ENCODE data around the gene ARHGAP31. TPM values are rescaled to one million over a fixed set of nuclear protein-coding genes. Genes with fewer than 3 reads are reported as not detected.

Gene ARHGAP31
- total RNA-seq, 1 experiment from 2014 or later, result 1.5 TPM

DNA sequence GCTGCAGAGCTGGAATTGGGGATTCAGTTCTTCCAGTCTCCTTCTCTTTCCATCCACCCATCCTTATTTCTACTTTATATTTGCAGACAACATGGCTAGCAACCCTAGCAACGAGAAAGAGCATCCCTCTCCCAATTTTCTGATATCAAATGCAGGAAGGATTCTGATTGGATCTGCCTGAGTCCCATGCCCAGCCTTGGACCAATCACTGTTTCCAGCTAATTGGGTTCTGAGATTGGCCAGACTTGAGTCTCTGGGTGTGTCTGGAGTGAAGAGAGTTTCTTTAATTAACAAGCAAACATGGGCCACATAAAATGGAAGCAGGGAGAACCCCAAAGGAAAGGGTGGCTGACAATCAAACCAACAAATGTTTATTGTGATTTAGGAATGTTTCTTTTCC lies 108.6 kb downstream of the ARHGAP31 start:
- in situ Hi-C loops (cut with HindIII; ENCODE audit: low pct_unique_long_range_greater_than_20kb, low sequenced_read_pairs), result no loop called here

GRCh38 chr3:119403201-119403600 lies 109.0 kb downstream of the ARHGAP31 start:
- in situ Hi-C loops (cut with HindIII; ENCODE audit: low pct_unique_long_range_greater_than_20kb, low sequenced_read_pairs), result no loop called here
- DNase-seq (ENCODE audit: low read depth), result no peak

More for the DNA sequence above, 108.6 kb downstream of the ARHGAP31 start:
- DNase-seq (ENCODE audit: low read depth), result no peak

- no peak for DNase-seq (ENCODE audit: low read depth)
- in situ Hi-C loops (cut with HindIII; ENCODE audit: low pct_unique_long_range_greater_than_20kb, low sequenced_read_pairs), result no loop called here
Observed at GRCh38 chr3:119405315-119405714, 111.1 kb downstream of the ARHGAP31 start.

- DNase-seq (ENCODE audit: low read depth), result no peak
- in situ Hi-C loops (cut with HindIII; ENCODE audit: low pct_unique_long_range_greater_than_20kb, low sequenced_read_pairs), result no loop called here
Observed at GRCh38 chr3:119408243-119408950, 114.2 kb downstream of the ARHGAP31 start.

DNA sequence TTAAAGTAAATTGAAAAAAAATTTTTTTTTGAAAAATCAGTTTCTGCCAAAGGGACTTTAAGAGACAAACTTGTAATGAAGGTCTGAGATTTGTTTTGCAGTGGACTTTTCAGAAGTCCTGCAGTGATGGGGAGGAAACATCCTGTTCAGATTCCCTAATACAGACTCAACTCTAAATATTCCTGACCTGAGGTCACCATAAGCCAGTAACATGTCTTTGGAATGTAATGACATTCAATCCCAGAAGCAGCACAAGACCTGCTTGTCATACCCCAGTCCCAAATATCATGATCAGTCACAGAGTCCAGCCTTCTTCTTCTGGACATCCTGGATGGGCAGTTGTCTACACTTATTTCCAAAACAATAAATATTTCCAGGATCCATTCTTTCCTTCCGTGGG lies 115.7 kb downstream of the ARHGAP31 start:
- in situ Hi-C loops (cut with HindIII; ENCODE audit: low pct_unique_long_range_greater_than_20kb, low sequenced_read_pairs), result no loop called here
- no peak for DNase-seq (ENCODE audit: low read depth)

DNA sequence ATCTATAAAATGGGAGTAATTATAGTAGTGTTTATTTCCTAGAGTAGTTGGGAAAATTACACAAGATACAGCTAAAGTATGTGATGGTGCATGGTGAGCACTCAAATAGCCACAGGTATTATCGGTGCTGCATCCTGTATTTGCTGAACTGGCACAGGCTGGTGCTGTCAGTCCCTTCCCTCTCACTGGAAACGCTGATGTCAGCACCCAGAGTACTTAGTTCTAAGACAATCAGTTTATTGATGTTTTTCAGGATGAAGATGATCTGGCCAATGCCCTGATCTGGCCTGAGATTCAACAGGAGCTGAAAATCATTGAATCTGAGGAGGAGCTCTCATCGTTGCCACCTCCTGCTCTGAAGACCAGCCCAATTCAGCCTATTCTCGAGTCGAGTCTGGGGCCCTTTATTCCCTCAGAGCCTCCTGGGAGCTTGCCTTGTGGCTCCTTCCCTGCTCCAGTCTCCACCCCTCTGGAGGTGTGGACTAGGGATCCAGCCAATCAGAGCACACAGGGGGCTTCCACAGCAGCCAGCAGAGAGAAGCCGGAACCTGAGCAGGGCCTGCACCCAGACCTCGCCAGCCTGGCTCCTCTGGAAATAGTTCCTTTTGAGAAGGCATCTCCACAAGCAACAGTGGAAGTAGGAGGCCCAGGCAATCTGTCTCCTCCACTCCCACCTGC lies 119.6 kb downstream of the ARHGAP31 start:
- in situ Hi-C loops (cut with HindIII; ENCODE audit: low pct_unique_long_range_greater_than_20kb, low sequenced_read_pairs), result no loop called here
- no peak for DNase-seq (ENCODE audit: low read depth)

- in situ Hi-C loops (cut with HindIII; ENCODE audit: low pct_unique_long_range_greater_than_20kb, low sequenced_read_pairs), result no loop called here
- DNase-seq (ENCODE audit: low read depth), result no peak
Observed at GRCh38 chr3:119416873-119417272, 122.7 kb downstream of the ARHGAP31 start.

- in situ Hi-C loops (cut with HindIII; ENCODE audit: low pct_unique_long_range_greater_than_20kb, low sequenced_read_pairs), result no loop called here
Observed at GRCh38 chr3:119417771-119418512, 123.8 kb downstream of the ARHGAP31 start.

DNA sequence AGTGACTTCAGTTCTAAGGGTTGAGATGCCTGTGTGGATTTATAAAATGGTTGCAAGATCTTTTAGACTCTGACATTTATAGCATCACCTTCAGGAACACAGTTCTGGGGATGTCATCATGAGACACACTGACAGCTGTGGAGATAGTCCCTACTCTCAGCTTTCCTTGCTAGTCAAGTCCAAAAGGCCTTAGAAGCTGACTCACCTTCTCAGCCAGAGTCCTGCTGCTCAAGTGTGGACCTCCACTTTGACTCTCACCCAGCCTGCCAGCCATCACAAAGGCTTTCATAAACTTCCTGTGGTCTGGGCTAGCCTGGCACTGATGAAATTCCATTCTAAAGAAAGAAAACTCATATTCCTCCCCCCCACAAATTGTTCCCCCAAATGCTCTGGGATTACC lies 124.5 kb downstream of the ARHGAP31 start:
- in situ Hi-C loops (cut with HindIII; ENCODE audit: low pct_unique_long_range_greater_than_20kb, low sequenced_read_pairs), result no loop called here
- DNase-seq (ENCODE audit: low read depth), result no peak

More at GRCh38 chr3:119417771-119418512, 123.8 kb downstream of the ARHGAP31 start:
- no peak for DNase-seq (ENCODE audit: low read depth)

DNA sequence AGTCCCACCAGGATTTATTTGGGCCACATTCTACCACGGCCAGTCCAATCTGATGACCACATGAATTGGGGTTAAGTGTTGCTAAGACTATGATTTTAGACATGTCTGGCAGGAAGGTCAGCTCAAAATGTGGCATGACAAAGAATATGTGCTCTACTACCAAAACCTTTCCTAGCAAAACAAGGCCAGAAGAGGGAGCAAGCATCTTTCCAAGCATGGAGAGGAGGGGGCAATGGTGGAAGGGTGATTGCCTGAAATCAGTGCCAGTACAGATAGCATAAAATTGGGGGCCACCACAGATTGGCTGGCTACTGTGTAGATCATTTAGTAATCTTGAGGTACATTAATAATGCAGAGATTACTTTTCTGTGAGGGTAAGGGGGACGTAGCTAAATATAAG lies 126.0 kb downstream of the ARHGAP31 start:
- no peak for DNase-seq (ENCODE audit: low read depth)
- in situ Hi-C loops (cut with HindIII; ENCODE audit: low pct_unique_long_range_greater_than_20kb, low sequenced_read_pairs), result no loop called here

DNA sequence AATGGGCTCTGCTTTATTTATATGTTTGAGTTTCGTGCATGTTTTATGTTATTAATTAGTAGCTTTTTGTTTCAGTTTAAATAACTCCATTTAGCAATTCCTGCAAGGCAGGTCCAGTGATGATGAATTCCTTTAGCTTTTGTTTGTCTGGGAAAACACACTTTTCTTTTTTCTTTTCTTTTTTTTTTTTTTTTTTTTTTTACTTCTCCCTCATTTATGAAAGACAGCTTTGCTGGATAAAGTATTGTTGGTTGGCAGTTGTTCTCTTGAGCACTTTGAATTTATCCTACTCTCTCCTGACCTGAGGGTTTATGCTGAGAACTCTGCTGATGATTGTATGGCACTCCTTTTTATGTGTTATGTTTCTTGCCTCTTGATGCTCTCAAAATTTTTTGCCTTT lies 133.5 kb downstream of the ARHGAP31 start:
- in situ Hi-C loops (cut with HindIII; ENCODE audit: low pct_unique_long_range_greater_than_20kb, low sequenced_read_pairs), result no loop called here
- peak; percentile 14 for DNase-seq (ENCODE audit: low read depth)

DNA sequence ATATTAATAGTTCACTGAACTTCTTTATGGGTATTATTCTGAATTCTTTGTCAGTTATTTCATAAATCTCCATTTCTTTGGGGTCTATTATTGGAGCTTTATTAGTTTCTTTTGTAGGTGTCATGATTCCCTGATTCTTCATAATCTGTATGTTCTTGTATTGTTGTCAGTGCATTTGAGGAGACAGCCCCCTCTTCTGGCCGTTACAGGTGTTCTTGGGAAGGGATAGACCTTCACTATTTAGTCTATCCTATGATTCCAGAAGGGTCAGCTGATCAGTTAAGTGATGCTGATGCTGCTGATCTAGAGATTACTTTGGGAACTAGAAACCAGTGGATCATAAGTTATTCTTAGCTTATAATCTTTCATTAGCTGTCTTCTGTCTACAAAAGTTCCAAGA lies 134.4 kb downstream of the ARHGAP31 start:
- no peak for DNase-seq (ENCODE audit: low read depth)
- in situ Hi-C loops (cut with HindIII; ENCODE audit: low pct_unique_long_range_greater_than_20kb, low sequenced_read_pairs), result no loop called here

DNA sequence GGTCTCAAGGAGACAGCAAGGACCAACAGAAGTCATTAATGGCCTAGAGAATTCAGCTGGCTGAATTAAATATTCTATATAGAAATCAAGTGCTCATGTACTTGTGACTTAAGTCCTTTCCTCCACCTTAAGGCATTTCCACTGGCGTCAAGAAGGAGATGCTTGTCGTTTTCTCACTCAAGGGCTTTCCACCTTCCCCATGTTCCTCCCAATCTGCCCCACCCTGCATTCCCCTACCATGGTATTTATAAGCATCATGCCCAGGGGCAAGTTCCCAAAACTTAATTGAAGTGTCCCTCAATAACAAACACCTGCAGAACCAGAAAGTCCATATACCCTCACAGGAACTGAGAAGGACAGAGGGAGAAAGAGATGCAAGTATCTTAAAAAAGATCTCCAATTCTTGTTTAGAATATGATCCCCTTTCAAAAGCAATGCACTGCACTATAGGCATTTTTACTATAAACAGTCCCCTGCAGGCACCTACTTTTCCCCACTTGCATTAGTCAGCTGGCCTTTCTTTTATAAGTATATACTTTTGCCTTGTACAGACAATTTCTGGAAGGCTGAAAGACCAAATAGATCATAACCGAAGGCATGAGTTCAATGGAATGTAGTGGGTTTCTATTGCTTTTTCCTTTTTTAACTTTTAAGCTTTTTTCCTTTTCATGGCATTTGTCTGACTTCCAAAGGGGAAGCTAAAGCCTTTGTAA lies 139.6 kb downstream of the ARHGAP31 start:
- DNase-seq (ENCODE audit: low read depth), result no peak
- in situ Hi-C loops (cut with HindIII; ENCODE audit: low pct_unique_long_range_greater_than_20kb, low sequenced_read_pairs), result no loop called here

DNA sequence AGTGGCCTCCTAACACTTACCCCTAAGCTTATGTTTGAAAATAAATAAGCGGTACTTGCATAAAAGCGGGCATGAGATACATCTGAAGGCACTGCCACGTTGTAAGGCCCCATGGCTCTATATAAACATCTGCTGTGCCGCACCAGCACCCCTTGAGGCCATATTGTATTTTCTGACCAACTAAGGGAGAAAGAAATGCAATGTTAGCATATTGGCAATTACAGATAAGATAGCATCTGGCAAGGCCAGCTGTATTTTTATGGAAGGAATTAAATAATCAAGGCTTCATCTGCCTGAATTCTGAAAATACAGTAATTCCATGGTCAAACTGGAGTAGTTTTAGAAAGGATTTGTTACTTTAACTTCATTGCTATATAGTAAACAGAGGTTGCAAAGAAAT lies 140.5 kb downstream of the ARHGAP31 start:
- DNase-seq (ENCODE audit: low read depth), result no peak
- in situ Hi-C loops (cut with HindIII; ENCODE audit: low pct_unique_long_range_greater_than_20kb, low sequenced_read_pairs), result no loop called here

GRCh38 chr3:119436977-119437376 lies 142.8 kb downstream of the ARHGAP31 start:
- in situ Hi-C loops (cut with HindIII; ENCODE audit: low pct_unique_long_range_greater_than_20kb, low sequenced_read_pairs), result no loop called here
- DNase-seq (ENCODE audit: low read depth), result no peak

GRCh38 chr3:119437691-119438258 lies 143.6 kb downstream of the ARHGAP31 start:
- in situ Hi-C loops (cut with HindIII; ENCODE audit: low pct_unique_long_range_greater_than_20kb, low sequenced_read_pairs), result no loop called here
- no peak for DNase-seq (ENCODE audit: low read depth)

GRCh38 chr3:119443179-119443578 lies 149.0 kb downstream of the ARHGAP31 start:
- no peak for DNase-seq (ENCODE audit: low read depth)
- in situ Hi-C loops (cut with HindIII; ENCODE audit: low pct_unique_long_range_greater_than_20kb, low sequenced_read_pairs), result no loop called here

- no peak for DNase-seq (ENCODE audit: low read depth)
- in situ Hi-C loops (cut with HindIII; ENCODE audit: low pct_unique_long_range_greater_than_20kb, low sequenced_read_pairs), result no loop called here
Observed at GRCh38 chr3:119444590-119444989, 150.4 kb downstream of the ARHGAP31 start.

Measured in Caki2 (cell line).